ENCODE measurements around the gene BABAM2. TPM values are rescaled to one million over a fixed set of nuclear protein-coding genes. Genes with fewer than 3 reads are reported as not detected.

The BABAM2 gene
- total and polyA plus RNA-seq, 10 of the 15 experiments (the other 5 are each of a cell fraction or from before 2014, with no cell fraction given), result 30.7 to 59.9 (median 44.5) TPM

GRCh38 chr2:28133778-28134177, 243.2 kb downstream of the BABAM2 start:
- H3K4me3 ChIP-seq, result no peak overlapping the region
- H3K4me2 ChIP-seq (ENCODE audit: control insufficient read depth, insufficient read depth), result no peak overlapping the region
- SMC1A ChIA-PET (ENCODE audit: uncharacterized antibody, unreplicated experiment), result interaction anchor here (0.9 to 1.0 kb wide), 2 partner anchors 32 to 300 kb away, joined by 3 read pairs; no protein-coding TSS in a partner anchor
- no peaks in the 10 kb centered on the region for H3K27me3 ChIP-seq (replicated peaks in 1 of 2; ENCODE audit: control insufficient read depth in 2 of 2, insufficient read depth in 2 of 2, low read length in 1 of 2)
- H3K9me3 ChIP-seq (replicated peaks; ENCODE audit: control insufficient read depth, insufficient read depth, low read length), result no peaks in the 10 kb centered on the region
- H2AFZ ChIP-seq (ENCODE audit: control insufficient read depth, low read depth, low read length), result no peak overlapping the region
- H3K27ac ChIP-seq (ENCODE audit: control insufficient read depth, insufficient read depth), result no peak overlapping the region
- CTCF ChIA-PET, result interaction anchor here (0.7 to 1.8 kb wide), 4 partner anchors 8 to 88 kb away, joined by 3 to 4 read pairs (median 4); no protein-coding TSS in a partner anchor
- H3K36me3 ChIP-seq (ENCODE audit: control insufficient read depth in 2 of 2, insufficient read depth in 2 of 2, low read length in 1 of 2), result no peaks in the 10 kb centered on the region
- DNase-seq (ENCODE audit: low read depth, low spot score) (no peak), FAIRE-seq (no peak), ATAC-seq (no peak)
- RAD21 ChIA-PET (ENCODE audit: unreplicated experiment), result interaction anchor here (0.6 to 0.7 kb wide), 2 partner anchors 26 to 854 kb away, joined by 3 read pairs; no protein-coding TSS in a partner anchor
- no peak overlapping the region for H3K9ac ChIP-seq (ENCODE audit: control insufficient read depth, insufficient read depth, low read length)
- no peaks in the 10 kb centered on the region for H3K79me2 ChIP-seq (ENCODE audit: control insufficient read depth, insufficient read depth, low read length)
- POLR2A ChIA-PET, result interaction anchor here (0.6 kb wide), 2 partner anchors 17 to 64 kb away, joined by 3 read pairs; no protein-coding TSS in a partner anchor
- in situ Hi-C loops (cut with MboI) (no loop called here), intact Hi-C loops (cut with micrococcal nuclease; ENCODE audit: unreplicated experiment) (no loop called here)
- H4K20me1 ChIP-seq (ENCODE audit: control insufficient read depth, insufficient read depth), result no peaks in the 10 kb centered on the region
- H3K4me1 ChIP-seq (ENCODE audit: control insufficient read depth, insufficient read depth, low read length), result peaks cover 21% of the 10 kb centered on the region
- WGBS (ENCODE audit: insufficient coverage, insufficient replicate concordance, low lambda C conversion rate, missing lambda C conversion rate), result 86% methylated on average over 9 of the region's 9 CpGs
- BruUV-seq (replicated peaks), result no TSS peak
- no peak for TF ChIP-seq ZSCAN29 (IDR thresholded peaks at IDR 0.05)
- no peak for TF ChIP-seq EGR1 (IDR thresholded peaks at IDR 0.05; ENCODE audit: borderline replicate concordance in 1 of 2, low read depth in 2 of 2, low read length in 2 of 2)
- no peak for TF ChIP-seq HCFC1 (IDR thresholded peaks at IDR 0.05; ENCODE audit: low read length)
- TF ChIP-seq PBX3 (IDR thresholded peaks at IDR 0.05; ENCODE audit: insufficient replicate concordance, low read depth, low read length), result no peak
- no peak for TF ChIP-seq POLR2AphosphoS5 (IDR thresholded peaks at IDR 0.05; ENCODE audit: low read length)
- no peak for TF ChIP-seq POLR2AphosphoS2 (IDR thresholded peaks at IDR 0.05; ENCODE audit: low read depth, low read length)
- TF ChIP-seq MYC (IDR thresholded peaks at IDR 0.05; ENCODE audit: insufficient read depth, insufficient read length, insufficient replicate concordance, low read length, severe bottlenecking), result no peak
- no peak for TF ChIP-seq HDAC6 (IDR thresholded peaks at IDR 0.05; ENCODE audit: unreplicated experiment)
- no peak for TF ChIP-seq EZH2 (IDR thresholded peaks at IDR 0.05; ENCODE audit: borderline replicate concordance, control insufficient read depth, low read depth, low read length)
- no peak for TF ChIP-seq MLLT1 (IDR thresholded peaks at IDR 0.05)
- TF ChIP-seq WRNIP1 (IDR thresholded peaks at IDR 0.05; ENCODE audit: borderline replicate concordance, low read depth, low read length), result no peak
- no peak for TF ChIP-seq CBX5 (IDR thresholded peaks at IDR 0.05; ENCODE audit: low read depth)
- no peak for TF ChIP-seq HSF1 (IDR thresholded peaks at IDR 0.05; ENCODE audit: low read depth, low read length)
- no peak for TF ChIP-seq MEF2A (IDR thresholded peaks at IDR 0.05; ENCODE audit: insufficient read depth, low read depth, low read length)
- no peak for TF ChIP-seq RELA (IDR thresholded peaks at IDR 0.05; ENCODE audit: borderline replicate concordance, partially characterized antibody)
- TF ChIP-seq SMARCA5 (IDR thresholded peaks at IDR 0.05), result no peak
- no peak for TF ChIP-seq SUZ12 (IDR thresholded peaks at IDR 0.05; ENCODE audit: unreplicated experiment)
- no peak for TF ChIP-seq FOXM1 (IDR thresholded peaks at IDR 0.05; ENCODE audit: low read depth, low read length)
